HCT116 (cell line): ENCODE results near the gene ZDHHC16. TPM values are rescaled to one million over a fixed set of nuclear protein-coding genes. Genes with fewer than 3 reads are reported as not detected.

Experiments
- ATAC-seq: fragments of 200-7000 bp; cut with Tn5 transposase; 2 replicates; pipeline ENCODE4 v1.9.1; 2020; ENCODE audit warnings: mild to moderate bottlenecking, moderate library complexity
- BruUV-seq: library from RNA; stranded (reverse); fragments of 400-500 nt; replicated peaks from 2 replicates; lab custom pipeline; 2021; lab: Mats Ljungman, UMichigan
- CTCF ChIA-PET: fragments of 300-600 bp; sonication (Branson Sonifier 250); formaldehyde crosslinking; loops from one replicate; lab custom pipeline; 2021; ENCODE audit warnings: antibody characterized with exemption; lab: Charles Lee
- POLR2A ChIA-PET: fragments of 300-600, 350-600 bp; sonication (Branson Sonifier 250); formaldehyde crosslinking; loops from one replicate; lab custom pipeline; 2021; ENCODE audit warnings: antibody characterized with exemption; lab: Charles Lee
- RAD21 ChIA-PET, 2 experiments: fragments of 300-600 bp; sonication (Branson Sonifier 250); formaldehyde crosslinking; loops; one replicate each; lab custom pipeline; 2023; ENCODE audit warnings: low total read pairs in 2 of 2; ENCODE audit not compliant: uncharacterized antibody in 2 of 2, unreplicated experiment in 2 of 2, low non-redundant PET in 1 of 2; lab: Charles Lee
- DNase-seq: peaks from one replicate; pipeline ENCODE4 v3.0.0-alpha.2; 2010; ENCODE audit warnings: low read depth, low spot score
- H2AFZ ChIP-seq: fragments of 200-600 bp; shearing (Covaris generic), sonication (generic); 2 replicates; pipeline ENCODE4 v1.6.1; 2017; ENCODE audit warnings: low read depth, mixed run types, mixed read lengths, antibody characterized with exemption, low read length; ENCODE audit not compliant: poor library complexity, severe bottlenecking
- H3K27ac ChIP-seq: 2 replicates; pipeline ENCODE4 v1.5.1; 2012; ENCODE audit warnings: low read depth, low read length
- H3K27me3 ChIP-seq: fragments of 200-600 bp; sonication (generic); 2 replicates; pipeline ENCODE4 v1.6.1; 2016; ENCODE audit warnings: mixed run types, low read length, mixed read lengths; ENCODE audit not compliant: insufficient read depth
- H3K36me3 ChIP-seq, 2 experiments: fragments of 200-500 bp in 1 of 2; fragments of 200-600 bp in 1 of 2; sonication (Bioruptor generic) in 1 of 2; sonication (generic) in 1 of 2; 2 replicates each; pipeline versions ENCODE4 v1.5.1 to v1.6.1; 2014 to 2016; ENCODE audit warnings: low read length in 2 of 2, inconsistent platforms in 1 of 2, mixed read lengths in 1 of 2, mixed run types in 1 of 2; ENCODE audit not compliant: insufficient read depth in 2 of 2, control insufficient read depth in 1 of 2
- H3K4me1 ChIP-seq, 2 experiments: fragments of 200-600 bp in 1 of 2; sonication (generic) in 1 of 2; 2 replicates each; pipeline versions ENCODE4 v1.5.1 to v1.6.1; 2012 to 2017; ENCODE audit warnings: low read length in 2 of 2, inconsistent platforms in 1 of 2, mild to moderate bottlenecking in 1 of 2, mixed read lengths in 1 of 2, mixed run types in 1 of 2, moderate library complexity in 1 of 2; ENCODE audit not compliant: insufficient read depth in 2 of 2, control insufficient read depth in 1 of 2
- H3K4me2 ChIP-seq: fragments of 200-600 bp; sonication (generic); 2 replicates; pipeline ENCODE4 v1.6.1; 2017; ENCODE audit warnings: mixed run types, low read length, mixed read lengths
- H3K4me3 ChIP-seq, 2 experiments: fragments of 200-600 bp in 1 of 2; sonication (generic) in 1 of 2; replicated peaks in 1 of 2; 2 replicates each; pipeline ENCODE4 v1.5.1; 2011 to 2016; ENCODE audit warnings: low read length in 2 of 2, control low read depth in 1 of 2, low read depth in 1 of 2, mild to moderate bottlenecking in 1 of 2, mixed read lengths in 1 of 2, mixed run types in 1 of 2
- H3K79me2 ChIP-seq: fragments of 200-600 bp; sonication (generic); 2 replicates; pipeline ENCODE4 v1.6.1; 2017; ENCODE audit warnings: mild to moderate bottlenecking, mixed run types, low read length, moderate library complexity, mixed read lengths; ENCODE audit not compliant: insufficient read depth
- H3K9ac ChIP-seq: fragments of 200-600 bp; sonication (generic); 2 replicates; pipeline ENCODE4 v1.6.1; 2016; ENCODE audit warnings: low read length, mixed read lengths
- H3K9me2 ChIP-seq: fragments of 200-600 bp; sonication (generic), shearing (Covaris generic); 2 replicates; pipeline ENCODE4 v1.6.1; 2017; ENCODE audit warnings: mixed run types, mild to moderate bottlenecking, moderate library complexity; ENCODE audit not compliant: insufficient read depth
- H3K9me3 ChIP-seq, 2 experiments: fragments of 200-500 bp in 1 of 2; fragments of 200-600 bp in 1 of 2; sonication (Bioruptor generic) in 1 of 2; sonication (generic) in 1 of 2; 2 replicates each; pipeline ENCODE4 v1.6.1; 2014 to 2017; ENCODE audit warnings: low read length in 2 of 2, mixed read lengths in 2 of 2, inconsistent platforms in 1 of 2, low read depth in 1 of 2, mild to moderate bottlenecking in 1 of 2, mixed run types in 1 of 2, moderate library complexity in 1 of 2; ENCODE audit not compliant: control insufficient read depth in 1 of 2, insufficient read depth in 1 of 2
- H4K20me1 ChIP-seq: fragments of 200-600 bp; sonication (generic), shearing (Covaris generic); 2 replicates; pipeline ENCODE4 v1.6.1; 2017; ENCODE audit warnings: mixed run types, mild to moderate bottlenecking, moderate library complexity; ENCODE audit not compliant: insufficient read depth
- POLR2A ChIP-seq: IDR thresholded peaks from 2 replicates; pipeline ENCODE4 v1.7.0; 2011; ENCODE audit warnings: borderline replicate concordance; ENCODE audit not compliant: insufficient read depth, insufficient read length; ENCODE audit errors: extremely low read depth
- POLR2AphosphoS5 ChIP-seq: IDR thresholded peaks from 2 replicates; pipeline ENCODE4 v1.6.1; 2011; ENCODE audit warnings: mild to moderate bottlenecking, low read depth, low read length, moderate library complexity
- SIN3A ChIP-seq: IDR thresholded peaks from 2 replicates; pipeline ENCODE4 v1.6.1; 2012; ENCODE audit warnings: low read depth
- YY1 ChIP-seq: IDR thresholded peaks from 2 replicates; pipeline ENCODE4 v1.6.1; 2011; ENCODE audit warnings: low read length, low read depth, moderate library complexity, mild to moderate bottlenecking; ENCODE audit not compliant: insufficient replicate concordance; ENCODE audit errors: extremely low read depth
- intact Hi-C: fragments of 100-400 bp; cut with micrococcal nuclease; formaldehyde crosslinking; loops from 2 replicates; pipeline ENCODE4 v1.10.0; 2022
- total RNA-seq: library from RNA; stranded (reverse); gene quantifications from one replicate; pipeline ENCODE4 v1.2.1, GENCODE V29; 2021; ENCODE audit not compliant: unreplicated experiment
- TF ChIP-seq, protein P1 (sequence below): IDR thresholded peaks from 2 replicates; pipeline ENCODE4 v1.6.1; 2012
- TF ChIP-seq, protein P2 (sequence below): IDR thresholded peaks from 2 replicates; pipeline ENCODE4 v1.6.1; 2012
- TF ChIP-seq, protein P3 (sequence below): IDR thresholded peaks from 2 replicates; pipeline ENCODE4 v1.6.1; 2011; ENCODE audit warnings: mild to moderate bottlenecking, low read length, moderate library complexity; ENCODE audit not compliant: insufficient replicate concordance; ENCODE audit errors: extremely low read depth
- TF ChIP-seq, protein P4 (sequence below): IDR thresholded peaks from 2 replicates; pipeline ENCODE4 v1.6.1; 2012; ENCODE audit warnings: low read depth

ZDHHC16 gene
- total RNA-seq, 1 experiment from 2014 or later = 34.0 TPM

DNA sequence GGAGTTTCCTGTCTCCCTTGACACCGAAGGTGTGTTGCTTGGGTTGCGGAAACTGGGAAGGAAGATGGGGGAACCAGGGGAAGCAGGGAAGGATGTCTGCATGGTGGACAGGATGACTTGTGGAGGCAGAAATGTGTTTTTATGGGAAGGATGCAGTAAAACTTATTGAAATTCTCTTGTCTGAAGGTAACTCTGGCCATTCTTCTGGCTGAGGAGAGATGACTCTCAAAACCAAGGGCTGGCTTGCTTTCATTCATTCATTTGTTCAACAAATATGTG lies 54.3 kb downstream of the ZDHHC16 start:
- ChIA-PET RAD21 (no interaction called here), CTCF (no interaction called here), POLR2A (no interaction called here)
- ATAC-seq (no peak), DNase-seq (no peak)
- BruUV-seq = TSS peak; percentile 27
- TF ChIP-seq, protein P1, sequence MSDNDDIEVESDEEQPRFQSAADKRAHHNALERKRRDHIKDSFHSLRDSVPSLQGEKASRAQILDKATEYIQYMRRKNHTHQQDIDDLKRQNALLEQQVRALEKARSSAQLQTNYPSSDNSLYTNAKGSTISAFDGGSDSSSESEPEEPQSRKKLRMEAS = no peak
- TF ChIP-seq, protein P2, sequence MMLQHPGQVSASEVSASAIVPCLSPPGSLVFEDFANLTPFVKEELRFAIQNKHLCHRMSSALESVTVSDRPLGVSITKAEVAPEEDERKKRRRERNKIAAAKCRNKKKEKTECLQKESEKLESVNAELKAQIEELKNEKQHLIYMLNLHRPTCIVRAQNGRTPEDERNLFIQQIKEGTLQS = no peak
- TF ChIP-seq POLR2A (no peak), YY1 (no peak), POLR2AphosphoS5 (no peak), SIN3A (no peak)
- TF ChIP-seq, protein P3, sequence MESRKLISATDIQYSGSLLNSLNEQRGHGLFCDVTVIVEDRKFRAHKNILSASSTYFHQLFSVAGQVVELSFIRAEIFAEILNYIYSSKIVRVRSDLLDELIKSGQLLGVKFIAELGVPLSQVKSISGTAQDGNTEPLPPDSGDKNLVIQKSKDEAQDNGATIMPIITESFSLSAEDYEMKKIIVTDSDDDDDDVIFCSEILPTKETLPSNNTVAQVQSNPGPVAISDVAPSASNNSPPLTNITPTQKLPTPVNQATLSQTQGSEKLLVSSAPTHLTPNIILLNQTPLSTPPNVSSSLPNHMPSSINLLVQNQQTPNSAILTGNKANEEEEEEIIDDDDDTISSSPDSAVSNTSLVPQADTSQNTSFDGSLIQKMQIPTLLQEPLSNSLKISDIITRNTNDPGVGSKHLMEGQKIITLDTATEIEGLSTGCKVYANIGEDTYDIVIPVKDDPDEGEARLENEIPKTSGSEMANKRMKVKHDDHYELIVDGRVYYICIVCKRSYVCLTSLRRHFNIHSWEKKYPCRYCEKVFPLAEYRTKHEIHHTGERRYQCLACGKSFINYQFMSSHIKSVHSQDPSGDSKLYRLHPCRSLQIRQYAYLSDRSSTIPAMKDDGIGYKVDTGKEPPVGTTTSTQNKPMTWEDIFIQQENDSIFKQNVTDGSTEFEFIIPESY = no peak
- TF ChIP-seq, protein P4, sequence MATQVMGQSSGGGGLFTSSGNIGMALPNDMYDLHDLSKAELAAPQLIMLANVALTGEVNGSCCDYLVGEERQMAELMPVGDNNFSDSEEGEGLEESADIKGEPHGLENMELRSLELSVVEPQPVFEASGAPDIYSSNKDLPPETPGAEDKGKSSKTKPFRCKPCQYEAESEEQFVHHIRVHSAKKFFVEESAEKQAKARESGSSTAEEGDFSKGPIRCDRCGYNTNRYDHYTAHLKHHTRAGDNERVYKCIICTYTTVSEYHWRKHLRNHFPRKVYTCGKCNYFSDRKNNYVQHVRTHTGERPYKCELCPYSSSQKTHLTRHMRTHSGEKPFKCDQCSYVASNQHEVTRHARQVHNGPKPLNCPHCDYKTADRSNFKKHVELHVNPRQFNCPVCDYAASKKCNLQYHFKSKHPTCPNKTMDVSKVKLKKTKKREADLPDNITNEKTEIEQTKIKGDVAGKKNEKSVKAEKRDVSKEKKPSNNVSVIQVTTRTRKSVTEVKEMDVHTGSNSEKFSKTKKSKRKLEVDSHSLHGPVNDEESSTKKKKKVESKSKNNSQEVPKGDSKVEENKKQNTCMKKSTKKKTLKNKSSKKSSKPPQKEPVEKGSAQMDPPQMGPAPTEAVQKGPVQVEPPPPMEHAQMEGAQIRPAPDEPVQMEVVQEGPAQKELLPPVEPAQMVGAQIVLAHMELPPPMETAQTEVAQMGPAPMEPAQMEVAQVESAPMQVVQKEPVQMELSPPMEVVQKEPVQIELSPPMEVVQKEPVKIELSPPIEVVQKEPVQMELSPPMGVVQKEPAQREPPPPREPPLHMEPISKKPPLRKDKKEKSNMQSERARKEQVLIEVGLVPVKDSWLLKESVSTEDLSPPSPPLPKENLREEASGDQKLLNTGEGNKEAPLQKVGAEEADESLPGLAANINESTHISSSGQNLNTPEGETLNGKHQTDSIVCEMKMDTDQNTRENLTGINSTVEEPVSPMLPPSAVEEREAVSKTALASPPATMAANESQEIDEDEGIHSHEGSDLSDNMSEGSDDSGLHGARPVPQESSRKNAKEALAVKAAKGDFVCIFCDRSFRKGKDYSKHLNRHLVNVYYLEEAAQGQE = no peak
- Histone ChIP-seq H3K27ac (no peak overlapping the region), H3K9me2 (no peaks in the 10 kb centered on the region), H3K9me3 (no peaks in the 10 kb centered on the region), H3K79me2 (peaks cover 28% of the 10 kb centered on the region), H3K4me2 (peak overlapping the region; percentile 81), H3K27me3 (no peaks in the 10 kb centered on the region), H4K20me1 (no peaks in the 10 kb centered on the region), H2AFZ (no peak overlapping the region), H3K36me3 (no peaks in the 10 kb centered on the region), H3K9ac (no peak overlapping the region), H3K4me1 (peaks cover 9 to 17% of the 10 kb centered on the region in 2 experiments; a peak in 3 of 4 replicates), H3K4me3 (peak overlapping the region; percentile 76 to 81)
- intact Hi-C loops = no loop called here
